ENCODE measurements around the gene SCAF11. TPM values are rescaled to one million over a fixed set of nuclear protein-coding genes. Genes with fewer than 3 reads are reported as not detected.

The SCAF11 gene
- total RNA-seq, 1 donor from 2014 or later: 95.3 TPM

DNA sequence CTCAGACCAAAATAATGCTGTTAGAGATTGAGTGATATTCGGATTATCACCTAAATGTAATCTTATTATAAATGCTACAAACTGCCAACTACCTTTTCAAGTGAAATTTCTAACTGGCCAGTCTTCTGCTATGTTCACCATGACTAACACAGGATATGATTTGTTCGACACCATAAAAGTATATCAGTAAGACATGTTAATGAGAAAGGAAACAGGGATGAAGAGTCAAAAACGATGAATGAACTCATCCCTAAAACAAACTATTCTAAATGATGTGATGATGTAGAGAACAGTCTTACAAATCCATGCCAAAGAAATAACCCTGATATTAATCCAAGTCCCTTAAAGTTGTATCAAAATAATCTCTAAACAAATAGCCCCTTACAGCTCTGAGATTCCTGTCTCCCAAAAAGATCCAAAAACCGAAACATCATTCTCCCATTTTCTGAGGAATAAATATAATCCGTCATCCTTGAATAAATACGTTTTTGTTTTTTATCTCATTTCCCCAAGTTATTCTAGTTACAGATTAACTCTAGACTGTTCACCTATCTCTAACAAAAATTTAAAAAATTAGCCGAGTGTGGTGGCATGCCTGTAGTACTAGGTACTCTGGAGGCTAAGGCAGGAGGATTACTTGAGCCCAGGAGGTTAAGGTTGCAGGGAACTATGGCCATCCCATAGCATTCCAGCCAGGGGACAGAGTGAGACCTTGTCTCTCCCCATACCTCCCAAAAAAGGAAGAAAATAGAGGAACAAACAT, 9.1 kb downstream of the SCAF11 start:
- no peak for DNase-seq (ENCODE audit: low read depth)

- DNase-seq (ENCODE audit: low read depth): no peak
Measured at GRCh38 chr12:45980540-45980939, 9.8 kb downstream of the SCAF11 start.

DNA sequence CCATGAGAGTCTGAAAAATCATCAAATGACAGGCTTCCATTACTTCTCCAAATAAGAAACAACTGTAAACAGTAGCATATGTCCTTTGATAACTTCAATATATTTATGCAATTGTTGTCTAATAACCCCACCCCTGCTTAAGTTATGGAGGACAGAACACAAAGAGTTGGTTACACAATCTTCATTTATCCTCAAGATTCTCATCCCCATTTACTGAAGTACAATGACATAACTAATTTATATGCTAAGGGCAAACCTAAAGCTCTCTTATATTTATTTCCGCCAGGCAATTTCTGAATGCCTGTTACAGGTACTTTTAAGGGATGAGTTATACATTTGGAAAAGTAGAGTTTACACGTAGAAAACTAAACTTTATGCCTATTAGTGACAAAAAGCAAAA, 12.3 kb downstream of the SCAF11 start:
- DNase-seq (ENCODE audit: low read depth): no peak

- DNase-seq (ENCODE audit: low read depth): no peak
Measured at GRCh38 chr12:45977620-45978019, 12.8 kb downstream of the SCAF11 start.

DNA sequence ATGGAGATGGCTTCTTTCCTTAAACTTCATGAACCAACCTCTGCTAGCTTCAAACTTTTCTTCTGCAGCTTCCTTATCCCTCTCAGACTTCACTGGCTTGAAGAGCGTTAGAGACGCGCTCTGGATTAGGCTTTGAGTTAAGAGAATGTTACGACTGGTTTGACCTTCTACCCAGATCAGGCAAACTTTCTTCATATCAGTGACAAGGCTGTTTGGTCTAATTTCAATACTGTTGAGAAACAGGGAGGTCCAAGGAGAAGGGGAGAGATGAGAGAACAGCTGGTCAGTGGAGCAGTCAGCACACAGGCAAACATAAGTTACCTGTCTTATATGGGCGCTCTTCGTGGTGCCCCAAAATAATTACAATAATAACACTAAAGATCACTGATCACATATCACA, 14.9 kb downstream of the SCAF11 start:
- no peak for DNase-seq (ENCODE audit: low read depth)

GRCh38 chr12:45974883-45975282, 15.5 kb downstream of the SCAF11 start:
- no peak for DNase-seq (ENCODE audit: low read depth)

GRCh38 chr12:45974171-45974719, 16.1 kb downstream of the SCAF11 start:
- DNase-seq (ENCODE audit: low read depth): no peak

DNA sequence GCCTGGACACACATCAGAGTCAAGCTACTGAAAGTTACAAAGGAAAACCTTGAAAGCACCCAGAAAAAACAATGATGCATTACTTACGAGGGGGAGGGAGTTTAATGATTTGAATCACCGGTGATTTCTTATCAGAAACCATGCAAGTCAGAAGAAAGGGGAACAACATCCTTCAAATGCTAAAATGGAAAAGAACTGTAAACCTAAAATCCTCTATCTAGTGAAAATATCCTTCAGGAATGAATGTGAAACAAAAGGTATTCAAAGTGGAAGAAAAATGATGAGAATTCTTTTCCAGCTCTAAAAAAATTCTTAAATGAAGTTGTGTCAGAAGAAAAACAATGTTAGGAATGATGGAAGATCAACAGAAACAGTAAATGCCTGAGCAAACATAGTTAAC, 16.8 kb downstream of the SCAF11 start:
- peak; percentile 46 for DNase-seq (ENCODE audit: low read depth)

DNA sequence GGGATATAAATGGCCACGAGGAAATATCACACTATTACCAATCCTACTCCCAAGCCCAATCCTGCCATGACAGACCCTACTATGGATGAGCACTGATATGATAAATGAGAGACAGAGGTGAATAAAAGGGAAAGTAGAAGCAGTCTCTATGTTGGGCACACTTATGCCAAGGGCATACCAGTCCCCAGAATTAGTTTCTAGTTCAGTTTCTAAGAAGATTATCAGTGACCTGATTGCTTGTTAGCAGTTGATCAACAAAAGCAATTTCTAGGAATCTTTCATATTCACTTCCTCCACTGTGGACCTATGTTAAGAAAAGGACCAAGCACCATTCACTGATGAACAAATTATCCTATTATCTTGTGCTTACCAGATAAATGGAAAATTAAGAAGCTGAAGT, 20.0 kb downstream of the SCAF11 start:
- no peak for DNase-seq (ENCODE audit: low read depth)

GRCh38 chr12:45969084-45969483, 21.3 kb downstream of the SCAF11 start:
- no peak for DNase-seq (ENCODE audit: low read depth)

GRCh38 chr12:45966486-45966885, 23.9 kb downstream of the SCAF11 start:
- peak; percentile 75 for DNase-seq (ENCODE audit: low read depth)

DNA sequence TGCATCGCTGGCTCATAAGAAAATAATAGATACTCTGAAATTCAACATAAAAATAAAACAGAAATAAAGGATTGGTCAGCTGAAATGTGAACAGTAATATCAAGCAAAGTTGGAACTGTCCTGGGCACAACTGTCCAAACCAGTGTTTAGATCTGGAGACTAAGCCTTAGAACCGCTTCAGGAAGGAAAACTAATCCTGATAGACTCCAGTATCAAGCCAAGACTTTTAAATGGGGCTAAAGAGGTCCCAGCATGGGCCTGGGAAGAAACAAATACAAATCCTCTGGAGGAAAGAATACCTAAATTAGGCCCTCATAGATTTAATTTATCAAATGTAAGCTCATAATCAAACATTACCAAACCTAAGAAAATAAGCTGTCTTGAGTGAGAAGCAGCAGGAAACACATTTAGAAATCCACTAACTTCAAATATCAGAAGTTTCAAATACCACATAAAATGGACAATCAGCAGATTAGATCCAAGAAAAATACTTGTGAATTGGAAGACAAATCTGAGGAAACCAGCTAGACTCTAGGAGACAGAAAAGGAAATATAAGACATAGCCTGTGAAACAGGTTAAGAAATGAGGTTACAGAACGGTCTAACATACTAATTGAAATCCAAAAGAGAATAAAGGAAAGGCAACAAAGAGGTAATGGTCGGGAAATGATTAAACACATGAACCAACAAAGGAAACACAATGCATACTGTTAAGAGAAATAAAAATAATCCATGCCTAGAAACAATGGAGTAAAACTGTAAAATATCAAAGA, 27.6 kb downstream of the SCAF11 start:
- DNase-seq (ENCODE audit: low read depth): no peak

- DNase-seq (ENCODE audit: low read depth): no peak
Measured at GRCh38 chr12:45959728-45960127, 30.6 kb downstream of the SCAF11 start.

GRCh38 chr12:45959025-45959424, 31.3 kb downstream of the SCAF11 start:
- DNase-seq (ENCODE audit: low read depth): no peak

DNA sequence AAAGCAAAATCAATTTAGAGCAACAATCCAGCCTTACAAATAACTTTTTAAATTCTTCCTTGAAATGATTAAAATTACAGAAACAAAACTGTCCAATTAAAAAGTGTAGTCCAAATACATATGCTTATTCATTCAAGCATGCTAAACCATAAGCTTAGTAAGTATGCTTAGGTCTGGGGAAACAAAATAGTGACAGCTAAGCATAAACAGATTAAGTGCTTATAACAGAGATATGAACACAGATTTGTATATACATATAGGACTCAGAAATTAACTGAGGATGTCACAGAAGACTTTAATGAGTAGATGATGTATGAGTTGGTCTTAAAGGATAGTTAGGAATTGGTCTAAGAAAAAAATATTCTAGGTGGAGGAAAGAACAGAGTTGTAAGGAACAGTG, 41.8 kb downstream of the SCAF11 start:
- no peak for DNase-seq (ENCODE audit: low read depth)

DNA sequence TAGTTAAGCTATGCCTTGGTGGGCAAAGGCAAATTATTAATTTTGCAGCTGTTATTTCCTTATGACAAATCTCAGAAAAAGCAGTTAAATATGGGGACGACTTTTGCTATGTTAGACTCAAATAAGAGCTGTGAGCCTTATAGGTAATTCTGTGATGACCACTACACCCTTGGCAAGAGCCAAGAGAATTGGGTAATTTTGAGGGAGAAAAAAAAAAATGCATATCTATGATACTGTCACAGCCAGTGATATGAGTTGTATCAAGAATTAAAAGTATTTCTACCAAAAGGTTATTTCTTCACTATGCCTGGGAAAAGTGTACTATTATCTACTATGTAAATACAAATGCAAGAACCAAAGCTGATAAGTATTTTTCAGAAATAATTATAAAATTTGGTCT, 43.9 kb downstream of the SCAF11 start:
- no peak for DNase-seq (ENCODE audit: low read depth)

GRCh38 chr12:45944771-45945170, 45.6 kb downstream of the SCAF11 start:
- DNase-seq (ENCODE audit: low read depth): peak; percentile 5

- no peak for DNase-seq (ENCODE audit: low read depth)
Measured at GRCh38 chr12:45939759-45940158, 50.6 kb downstream of the SCAF11 start.

- DNase-seq (ENCODE audit: low read depth): peak; percentile 17
Measured at GRCh38 chr12:45938566-45938965, 51.8 kb downstream of the SCAF11 start.

DNA sequence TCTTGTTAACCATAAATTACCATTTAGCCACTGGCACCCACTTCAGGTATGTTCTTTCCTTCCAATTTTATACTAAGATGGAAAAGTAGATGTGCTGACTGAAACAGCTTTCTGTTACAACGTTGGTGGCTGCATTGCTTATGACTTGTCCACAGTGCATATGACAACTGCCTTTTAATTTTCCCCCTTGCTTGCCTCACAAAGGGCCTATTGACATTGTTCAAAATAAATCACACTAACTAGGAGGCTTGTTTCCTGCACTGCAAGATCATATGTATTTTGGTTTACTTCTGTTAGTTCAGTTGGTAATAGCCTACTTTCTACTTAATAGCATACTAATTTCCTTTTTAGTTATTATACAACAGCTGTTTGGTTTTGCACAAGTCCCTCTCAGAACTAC, 55.4 kb downstream of the SCAF11 start:
- no peak for DNase-seq (ENCODE audit: low read depth)

- no peak for DNase-seq (ENCODE audit: low read depth)
Measured at GRCh38 chr12:45933504-45933903, 56.9 kb downstream of the SCAF11 start.

- DNase-seq (ENCODE audit: low read depth): no peak
Measured at GRCh38 chr12:45930369-45930768, 60.0 kb downstream of the SCAF11 start.

GRCh38 chr12:45928309-45928708, 62.1 kb downstream of the SCAF11 start:
- DNase-seq (ENCODE audit: low read depth): no peak

All from renal cortical epithelial cell (primary cell).